HG03175 (cell line): ENCODE results near the gene ATXN7.

Experiments
- ATAC-seq: cut with Tn5 transposase; IDR thresholded peaks from one replicate; pipeline ENCODE4 v1.9.1; 2021; ENCODE audit warnings: mild to moderate bottlenecking, moderate library complexity; ENCODE audit not compliant: unreplicated experiment

ATXN7 gene

GRCh38 chr3:63863150-63864007 is at the start of gene ATXN7, which contains the start of gene THOC7:
TSS of gene ATXN7 (plus strand) at chr3:63863867. CDS start at chr3:63912599, 48,732 bp downstream.
TSS of gene THOC7 (minus strand) at chr3:63863805. CDS start at chr3:63863790, 15 bp downstream.
- peak; percentile 84 for ATAC-seq

- no peak for ATAC-seq
Measured at GRCh38 chr3:63814237-63814636, 49.4 kb upstream of the ATXN7 start.

GRCh38 chr3:63817225-63817624 is 46.4 kb upstream of the ATXN7 start:
- ATAC-seq, result no peak

- peak; percentile 91 for ATAC-seq
Measured at GRCh38 chr3:63818282-63819150, 45.2 kb upstream of the ATXN7 start.

- ATAC-seq, result no peak
Measured at GRCh38 chr3:63819151-63819398, 44.6 kb upstream of the ATXN7 start, which contains the start of gene C3orf49. TSS of gene C3orf49 (plus strand) at chr3:63819299. CDS start at chr3:63819472, 173 bp downstream.

- ATAC-seq, result no peak
Measured at GRCh38 chr3:63824309-63824708, 39.4 kb upstream of the ATXN7 start.

- ATAC-seq, result no peak
Measured at GRCh38 chr3:63830526-63830925, 33.1 kb upstream of the ATXN7 start.

- no peak for ATAC-seq
Measured at GRCh38 chr3:63832395-63832794, 31.3 kb upstream of the ATXN7 start.

- no peak for ATAC-seq
Measured at GRCh38 chr3:63841704-63842103, 22.0 kb upstream of the ATXN7 start.

GRCh38 chr3:63842127-63842526 is 21.5 kb upstream of the ATXN7 start:
- no peak for ATAC-seq

- ATAC-seq, result no peak
Measured at GRCh38 chr3:63845215-63845614, 18.5 kb upstream of the ATXN7 start.

- no peak for ATAC-seq
Measured at GRCh38 chr3:63847718-63848450, 15.8 kb upstream of the ATXN7 start.

- no peak for ATAC-seq
Measured at GRCh38 chr3:63849175-63849574, 14.5 kb upstream of the ATXN7 start.

- no peak for ATAC-seq
Measured at GRCh38 chr3:63851287-63851686, 12.4 kb upstream of the ATXN7 start.

- ATAC-seq, result no peak
Measured at GRCh38 chr3:63853106-63853505, 10.6 kb upstream of the ATXN7 start.

- ATAC-seq, result no peak
Measured at GRCh38 chr3:63855333-63855940, 8.2 kb upstream of the ATXN7 start.

GRCh38 chr3:63857311-63857710 is 6.4 kb upstream of the ATXN7 start:
- no peak for ATAC-seq

GRCh38 chr3:63860776-63861175 is 2.9 kb upstream of the ATXN7 start:
- no peak for ATAC-seq

GRCh38 chr3:63861306-63861705 is 2.4 kb upstream of the ATXN7 start:
- no peak for ATAC-seq

GRCh38 chr3:63862804-63863149 is 890 bp upstream of the ATXN7 start:
- ATAC-seq, result no peak
